ENCODE results near the gene ELAVL1.

DNA sequence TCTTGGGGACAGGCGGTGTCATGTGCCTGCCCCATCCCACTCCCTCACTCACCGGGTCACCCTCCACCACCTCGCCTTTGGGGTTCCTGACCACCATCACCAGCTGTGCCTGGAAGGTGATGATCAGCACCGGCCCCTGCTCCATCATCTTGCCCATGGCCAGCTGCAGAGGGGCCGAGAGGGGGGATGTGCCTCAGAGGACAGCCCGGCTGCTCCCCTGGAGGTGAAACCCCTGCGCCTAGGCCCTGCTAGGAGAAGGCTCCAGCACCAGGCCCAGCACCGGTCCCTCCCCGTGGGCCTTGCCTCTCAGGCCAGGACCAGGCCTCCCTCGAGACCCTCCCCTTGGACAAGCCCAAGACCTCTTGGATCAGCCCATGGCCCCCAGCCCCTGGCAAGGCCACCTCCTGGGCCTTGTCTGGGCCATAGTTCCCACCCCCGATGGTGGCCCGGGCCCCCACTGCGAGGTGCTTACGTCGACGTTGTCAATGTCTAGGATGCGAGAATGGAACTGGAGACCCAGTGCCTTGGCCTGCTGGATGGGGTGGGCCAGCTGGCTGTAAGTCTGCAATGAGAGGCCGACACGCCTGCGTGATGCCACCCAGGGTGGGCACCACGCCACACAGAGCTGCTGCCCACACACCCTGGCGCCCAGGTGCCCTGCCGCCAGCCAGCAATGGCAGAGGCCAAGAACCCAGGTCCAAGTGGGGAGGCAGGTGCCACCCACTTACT is 77.7 kb downstream of the ELAVL1 start:
- TF ChIP-seq, protein P1, sequence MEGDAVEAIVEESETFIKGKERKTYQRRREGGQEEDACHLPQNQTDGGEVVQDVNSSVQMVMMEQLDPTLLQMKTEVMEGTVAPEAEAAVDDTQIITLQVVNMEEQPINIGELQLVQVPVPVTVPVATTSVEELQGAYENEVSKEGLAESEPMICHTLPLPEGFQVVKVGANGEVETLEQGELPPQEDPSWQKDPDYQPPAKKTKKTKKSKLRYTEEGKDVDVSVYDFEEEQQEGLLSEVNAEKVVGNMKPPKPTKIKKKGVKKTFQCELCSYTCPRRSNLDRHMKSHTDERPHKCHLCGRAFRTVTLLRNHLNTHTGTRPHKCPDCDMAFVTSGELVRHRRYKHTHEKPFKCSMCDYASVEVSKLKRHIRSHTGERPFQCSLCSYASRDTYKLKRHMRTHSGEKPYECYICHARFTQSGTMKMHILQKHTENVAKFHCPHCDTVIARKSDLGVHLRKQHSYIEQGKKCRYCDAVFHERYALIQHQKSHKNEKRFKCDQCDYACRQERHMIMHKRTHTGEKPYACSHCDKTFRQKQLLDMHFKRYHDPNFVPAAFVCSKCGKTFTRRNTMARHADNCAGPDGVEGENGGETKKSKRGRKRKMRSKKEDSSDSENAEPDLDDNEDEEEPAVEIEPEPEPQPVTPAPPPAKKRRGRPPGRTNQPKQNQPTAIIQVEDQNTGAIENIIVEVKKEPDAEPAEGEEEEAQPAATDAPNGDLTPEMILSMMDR (IDR thresholded peaks at IDR 0.05) = no peak
- no peak for TF ChIP-seq POLR2A (IDR thresholded peaks at IDR 0.05)

All from right lobe of liver (tissue), 4 donors.